ENCODE measurements around the gene ANGEL2.
"Not testable (repeated sequence)": the region's sequence is repeated elsewhere in the genome, so short reads cannot be mapped to it uniquely, and the experiment has no call there.

ANGEL2 gene

GRCh38 chr1:212993960-212994359 lies 21.7 kb downstream of the ANGEL2 start:
- CTCF ChIA-PET, result interaction anchor here (0.6 to 4.2 kb wide), 12 partner anchors 11 to 949 kb away, joined by 3 to 22 read pairs (median 4); partner anchors contain the start of genes BATF3 and VASH2
- not testable (repeated sequence) for DNase-seq; H3K9me3 ChIP-seq (ENCODE audit: control extremely low read depth in 1 of 5, control insufficient read depth in 4 of 5, insufficient read depth in 2 of 5, low read depth in 1 of 5, low read length in 4 of 5); H3K27me3 ChIP-seq (replicated peaks in 2 of 5; ENCODE audit: control insufficient read depth in 4 of 5, insufficient read depth in 5 of 5, low read length in 4 of 5); H3K4me3 ChIP-seq (ENCODE audit: control insufficient read depth in 1 of 7, extremely low read depth in 1 of 7, insufficient read depth in 4 of 7, low read depth in 2 of 7, low read length in 6 of 7); H3K27ac ChIP-seq (ENCODE audit: insufficient read depth in 1 of 2, low read depth in 1 of 2, low read length in 2 of 2, poor library complexity in 1 of 2, severe bottlenecking in 2 of 2); H3K4me1 ChIP-seq (ENCODE audit: control extremely low read depth in 1 of 4, control insufficient read depth in 4 of 4, insufficient read depth in 4 of 4, low read length in 3 of 4)
- peaks cover 9 to 32% (median 21%) of the 10 kb centered on the region in 4 experiments for H3K36me3 ChIP-seq (ENCODE audit: control insufficient read depth in 4 of 4, insufficient read depth in 4 of 4, low read length in 3 of 4)
- POLR2A ChIA-PET, result interaction anchor here (0.6 kb wide), 1 partner anchor 174 kb away, joined by 3 read pairs; no protein-coding TSS in a partner anchor
- 92% methylated on average over 4 of the region's 8 CpGs for WGBS (ENCODE audit: insufficient coverage)

GRCh38 chr1:212990276-212990675 lies 25.4 kb downstream of the ANGEL2 start:
- peaks cover 4 to 25% (median 10%) of the 10 kb centered on the region in 4 experiments for H3K36me3 ChIP-seq (ENCODE audit: control insufficient read depth in 4 of 4, insufficient read depth in 4 of 4, low read length in 3 of 4)
- no peak overlapping the region for H3K4me3 ChIP-seq (ENCODE audit: control insufficient read depth in 1 of 7, extremely low read depth in 1 of 7, insufficient read depth in 4 of 7, low read depth in 2 of 7, low read length in 6 of 7)
- H3K9me3 ChIP-seq (ENCODE audit: control extremely low read depth in 1 of 5, control insufficient read depth in 4 of 5, insufficient read depth in 2 of 5, low read depth in 1 of 5, low read length in 4 of 5), result no peaks in the 10 kb centered on the region
- H3K27ac ChIP-seq (ENCODE audit: insufficient read depth in 1 of 2, low read depth in 1 of 2, low read length in 2 of 2, poor library complexity in 1 of 2, severe bottlenecking in 2 of 2), result no peak overlapping the region
- H3K4me1 ChIP-seq (ENCODE audit: control extremely low read depth in 1 of 4, control insufficient read depth in 4 of 4, insufficient read depth in 4 of 4, low read length in 3 of 4), result no peaks in the 10 kb centered on the region
- ChIA-PET POLR2A (no interaction called here), CTCF (interaction anchor here (0.6 to 1.5 kb wide), 4 partner anchors 9 to 927 kb away, joined by 3 to 5 read pairs (median 3); no protein-coding TSS in a partner anchor)
- no CpG with 5 or more reads among the region's 1 CpG for WGBS (ENCODE audit: insufficient coverage)
- no peaks in the 10 kb centered on the region for H3K27me3 ChIP-seq (replicated peaks in 2 of 5; ENCODE audit: control insufficient read depth in 4 of 5, insufficient read depth in 5 of 5, low read length in 4 of 5)
- no peak for DNase-seq

DNA sequence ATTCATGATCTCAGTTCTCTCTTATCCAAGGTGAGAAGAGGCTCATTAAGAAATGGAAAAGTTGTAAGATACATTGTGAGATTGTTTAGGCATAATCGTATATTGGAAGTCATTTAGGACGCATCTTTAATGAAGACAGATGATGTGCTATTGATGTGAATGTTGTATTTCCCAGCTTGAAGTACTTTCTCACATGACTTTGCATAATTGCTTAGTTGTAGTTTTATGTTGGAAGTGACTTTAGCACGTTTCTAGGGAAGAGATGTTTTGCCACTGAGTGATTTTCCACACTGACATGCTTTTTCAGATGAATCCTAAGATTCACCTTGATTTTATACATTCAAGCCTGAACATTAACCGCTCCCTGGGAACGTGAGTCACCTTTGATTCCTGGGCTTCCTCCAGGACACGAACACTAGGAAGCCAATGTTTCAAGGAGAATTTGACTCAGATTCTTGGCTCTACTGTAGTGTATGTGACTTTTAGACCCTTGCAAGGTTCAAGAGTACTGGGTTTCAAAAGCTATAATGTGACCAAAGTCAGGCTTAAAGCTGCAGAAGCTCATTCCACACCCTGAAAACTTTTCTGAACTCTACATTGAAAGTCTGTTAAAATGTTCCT lies 27.9 kb downstream of the ANGEL2 start:
- Histone ChIP-seq H3K4me1 (ENCODE audit: control extremely low read depth in 1 of 4, control insufficient read depth in 4 of 4, insufficient read depth in 4 of 4, low read length in 3 of 4) (no peaks in the 10 kb centered on the region), H3K4me3 (ENCODE audit: control insufficient read depth in 1 of 7, extremely low read depth in 1 of 7, insufficient read depth in 4 of 7, low read depth in 2 of 7, low read length in 6 of 7) (no peak overlapping the region), H3K27me3 (replicated peaks in 2 of 5; ENCODE audit: control insufficient read depth in 4 of 5, insufficient read depth in 5 of 5, low read length in 4 of 5) (no peaks in the 10 kb centered on the region), H3K36me3 (ENCODE audit: control insufficient read depth in 4 of 4, insufficient read depth in 4 of 4, low read length in 3 of 4) (peaks cover 0 to 7% (median 2%) of the 10 kb centered on the region in 4 experiments), H3K9me3 (ENCODE audit: control extremely low read depth in 1 of 5, control insufficient read depth in 4 of 5, insufficient read depth in 2 of 5, low read depth in 1 of 5, low read length in 4 of 5) (no peaks in the 10 kb centered on the region), H3K27ac (ENCODE audit: insufficient read depth in 1 of 2, low read depth in 1 of 2, low read length in 2 of 2, poor library complexity in 1 of 2, severe bottlenecking in 2 of 2) (no peak overlapping the region)
- CTCF ChIA-PET, result no interaction called here
- no peak for DNase-seq
- WGBS (ENCODE audit: insufficient coverage), result 96% methylated on average over 3 of the region's 6 CpGs
- POLR2A ChIA-PET, result no interaction called here

GRCh38 chr1:212986551-212986950 lies 29.1 kb downstream of the ANGEL2 start:
- DNase-seq, result no peak
- ChIA-PET POLR2A (no interaction called here), CTCF (interaction anchor here (1.1 to 1.9 kb wide), 3 partner anchors 8 to 14 kb away, joined by 3 to 9 read pairs (median 5); no protein-coding TSS in a partner anchor)
- Histone ChIP-seq H3K4me3 (ENCODE audit: control insufficient read depth in 1 of 7, extremely low read depth in 1 of 7, insufficient read depth in 4 of 7, low read depth in 2 of 7, low read length in 6 of 7) (no peak overlapping the region), H3K9me3 (ENCODE audit: control extremely low read depth in 1 of 5, control insufficient read depth in 4 of 5, insufficient read depth in 2 of 5, low read depth in 1 of 5, low read length in 4 of 5) (no peaks in the 10 kb centered on the region), H3K27ac (ENCODE audit: insufficient read depth in 1 of 2, low read depth in 1 of 2, low read length in 2 of 2, poor library complexity in 1 of 2, severe bottlenecking in 2 of 2) (no peak overlapping the region), H3K36me3 (ENCODE audit: control insufficient read depth in 4 of 4, insufficient read depth in 4 of 4, low read length in 3 of 4) (no peaks in the 10 kb centered on the region), H3K4me1 (ENCODE audit: control extremely low read depth in 1 of 4, control insufficient read depth in 4 of 4, insufficient read depth in 4 of 4, low read length in 3 of 4) (no peaks in the 10 kb centered on the region), H3K27me3 (replicated peaks in 2 of 5; ENCODE audit: control insufficient read depth in 4 of 5, insufficient read depth in 5 of 5, low read length in 4 of 5) (no peaks in the 10 kb centered on the region)
- 91% methylated on average over 1 of the region's 2 CpGs for WGBS (ENCODE audit: insufficient coverage)

GRCh38 chr1:212984522-212985291 lies 31.0 kb downstream of the ANGEL2 start:
- CTCF ChIA-PET, result interaction anchor here (1.2 to 1.5 kb wide), 2 partner anchors 11 to 17 kb away, joined by 3 to 6 read pairs; no protein-coding TSS in a partner anchor
- DNase-seq, result no peak
- WGBS (ENCODE audit: insufficient coverage), result 100% methylated on average over 1 of the region's 6 CpGs
- Histone ChIP-seq H3K4me3 (ENCODE audit: control insufficient read depth in 1 of 7, extremely low read depth in 1 of 7, insufficient read depth in 4 of 7, low read depth in 2 of 7, low read length in 6 of 7) (no peak overlapping the region), H3K9me3 (ENCODE audit: control extremely low read depth in 1 of 5, control insufficient read depth in 4 of 5, insufficient read depth in 2 of 5, low read depth in 1 of 5, low read length in 4 of 5) (no peaks in the 10 kb centered on the region), H3K27me3 (replicated peaks in 2 of 5; ENCODE audit: control insufficient read depth in 4 of 5, insufficient read depth in 5 of 5, low read length in 4 of 5) (no peaks in the 10 kb centered on the region), H3K27ac (ENCODE audit: insufficient read depth in 1 of 2, low read depth in 1 of 2, low read length in 2 of 2, poor library complexity in 1 of 2, severe bottlenecking in 2 of 2) (no peak overlapping the region), H3K36me3 (ENCODE audit: control insufficient read depth in 4 of 4, insufficient read depth in 4 of 4, low read length in 3 of 4) (no peaks in the 10 kb centered on the region), H3K4me1 (ENCODE audit: control extremely low read depth in 1 of 4, control insufficient read depth in 4 of 4, insufficient read depth in 4 of 4, low read length in 3 of 4) (no peaks in the 10 kb centered on the region)
- POLR2A ChIA-PET, result no interaction called here

DNA sequence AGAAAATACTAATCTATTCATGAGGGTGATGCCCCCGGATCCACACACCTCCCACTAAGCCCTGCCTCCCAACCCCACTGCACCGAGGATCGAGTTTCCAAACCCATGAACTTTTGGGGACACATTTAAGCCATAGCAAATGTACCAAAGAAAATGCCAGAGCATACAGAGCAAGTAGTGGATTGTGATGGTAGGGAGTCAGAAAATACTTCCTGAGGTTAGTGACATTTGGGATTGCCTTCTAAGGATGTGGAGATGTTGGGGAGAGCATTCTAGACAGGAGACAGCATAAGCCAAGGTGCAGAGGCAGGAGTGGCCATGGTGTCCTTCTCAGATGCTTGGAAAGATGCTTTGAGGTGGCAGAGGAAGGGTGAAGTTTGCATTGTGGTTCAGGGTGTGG lies 32.2 kb downstream of the ANGEL2 start:
- no peak overlapping the region for H3K4me3 ChIP-seq (ENCODE audit: control insufficient read depth in 1 of 7, extremely low read depth in 1 of 7, insufficient read depth in 4 of 7, low read depth in 2 of 7, low read length in 6 of 7)
- POLR2A ChIA-PET, result no interaction called here

More for the DNA sequence above, 32.2 kb downstream of the ANGEL2 start:
- H3K36me3 ChIP-seq (ENCODE audit: control insufficient read depth in 4 of 4, insufficient read depth in 4 of 4, low read length in 3 of 4), result no peaks in the 10 kb centered on the region
- CTCF ChIA-PET, result no interaction called here
- no peaks in the 10 kb centered on the region for H3K27me3 ChIP-seq (replicated peaks in 2 of 5; ENCODE audit: control insufficient read depth in 4 of 5, insufficient read depth in 5 of 5, low read length in 4 of 5)
- H3K4me1 ChIP-seq (ENCODE audit: control extremely low read depth in 1 of 4, control insufficient read depth in 4 of 4, insufficient read depth in 4 of 4, low read length in 3 of 4), result no peaks in the 10 kb centered on the region
- WGBS (ENCODE audit: insufficient coverage), result no CpG with 5 or more reads among the region's 3 CpGs
- no peak for DNase-seq
- no peak overlapping the region for H3K27ac ChIP-seq (ENCODE audit: insufficient read depth in 1 of 2, low read depth in 1 of 2, low read length in 2 of 2, poor library complexity in 1 of 2, severe bottlenecking in 2 of 2)
- H3K9me3 ChIP-seq (ENCODE audit: control extremely low read depth in 1 of 5, control insufficient read depth in 4 of 5, insufficient read depth in 2 of 5, low read depth in 1 of 5, low read length in 4 of 5), result no peaks in the 10 kb centered on the region

Data from common myeloid progenitor, CD34-positive (primary cell).